Keratinocyte (primary cell): ENCODE measurements around the gene NAA35. TPM values are rescaled to one million over a fixed set of nuclear protein-coding genes. Genes with fewer than 3 reads are reported as not detected.

Experiments
- DNase-seq: peaks from one replicate; pipeline ENCODE4 v3.0.0-alpha.2; 2011; ENCODE audit warnings: low read depth, missing footprints, low spot score
- FAIRE-seq: peaks from 2 replicates; lab custom pipeline; 2011; peaks lifted over from hg19 to GRCh38; lab: Jason Lieb, UNC
- H2AFZ ChIP-seq: 2 replicates; pipeline ENCODE4 v1.6.0; 2012; ENCODE audit warnings: low read length, control low read depth, inconsistent platforms; ENCODE audit not compliant: control insufficient read depth
- H3K27ac ChIP-seq: 2 replicates; pipeline ENCODE4 v1.5.1; 2011; ENCODE audit warnings: low read length; ENCODE audit not compliant: control insufficient read depth, insufficient read depth
- H3K27me3 ChIP-seq: 3 replicates; pipeline ENCODE4 v1.6.0; 2011; ENCODE audit warnings: low read length; ENCODE audit not compliant: control insufficient read depth, insufficient read depth; ENCODE audit errors: extremely low read depth
- H3K36me3 ChIP-seq, 2 experiments: 2 replicates in 1 of 2; 3 replicates in 1 of 2; pipeline ENCODE4 v1.5.1; 2011; ENCODE audit warnings: low read length in 2 of 2, mild to moderate bottlenecking in 1 of 2; ENCODE audit not compliant: control insufficient read depth in 2 of 2, insufficient read depth in 2 of 2; ENCODE audit errors: extremely low read depth in 1 of 2
- H3K4me1 ChIP-seq: 3 replicates; pipeline ENCODE4 v1.5.1; 2011; ENCODE audit warnings: low read length; ENCODE audit not compliant: control insufficient read depth, insufficient read depth; ENCODE audit errors: extremely low read depth
- H3K4me2 ChIP-seq: 3 replicates; pipeline ENCODE4 v1.6.0; 2011; ENCODE audit warnings: low read depth, low read length; ENCODE audit not compliant: control insufficient read depth, insufficient read depth; ENCODE audit errors: extremely low read depth
- H3K4me3 ChIP-seq, 3 experiments: fragments of 200-600 bp in 1 of 3; sonication (generic) in 1 of 3; 2 replicates in 2 of 3; 3 replicates in 1 of 3; pipeline ENCODE4 v1.5.1; 2011 to 2016; ENCODE audit warnings: low read length in 3 of 3, mild to moderate bottlenecking in 3 of 3, control low read depth in 2 of 3, inconsistent platforms in 1 of 3, low read depth in 1 of 3, mixed read lengths in 1 of 3, mixed run types in 1 of 3, moderate library complexity in 1 of 3; ENCODE audit not compliant: control insufficient read depth in 2 of 3, insufficient read depth in 2 of 3; ENCODE audit errors: extremely low read depth in 1 of 3
- H3K79me2 ChIP-seq: 2 replicates; pipeline ENCODE4 v1.6.0; 2012; ENCODE audit warnings: low read length; ENCODE audit not compliant: control insufficient read depth, insufficient read depth
- H3K9ac ChIP-seq: 3 replicates; pipeline ENCODE4 v1.6.0; 2011; ENCODE audit warnings: low read length; ENCODE audit not compliant: control insufficient read depth, insufficient read depth; ENCODE audit errors: extremely low read depth
- H3K9me1 ChIP-seq: 3 replicates; pipeline ENCODE4 v1.6.0; 2011; ENCODE audit warnings: low read length; ENCODE audit not compliant: control insufficient read depth, insufficient read depth; ENCODE audit errors: extremely low read depth
- H3K9me3 ChIP-seq: 2 replicates; pipeline ENCODE4 v1.5.1; 2012; ENCODE audit warnings: low read depth, low read length; ENCODE audit not compliant: control insufficient read depth
- H4K20me1 ChIP-seq: 3 replicates; pipeline ENCODE4 v1.6.0; 2011; ENCODE audit warnings: low read length; ENCODE audit not compliant: control insufficient read depth, insufficient read depth; ENCODE audit errors: extremely low read depth
- EZH2 ChIP-seq: IDR thresholded peaks from one replicate; pipeline ENCODE4 v1.6.1; 2012; ENCODE audit warnings: inconsistent platforms, mild to moderate bottlenecking, low read length, moderate library complexity
- dilution Hi-C: fragments of 300-500 bp; cut with MboI; formaldehyde crosslinking; loops from one replicate; pipeline ENCODE4 v1.7.0; 2020; ENCODE audit warnings: low sequenced_read_pairs; ENCODE audit not compliant: extremely low pct_ligation_motif_present
- polyA plus RNA-seq, 5 experiments: library from polyadenylated mRNA; depleted of rRNA in 3 of 5; stranded (reverse) in 3 of 5; stranded (forward) in 1 of 5; unstranded in 1 of 5; fragments of >200 nt; gene quantifications; 1 replicate in 1 of 5; 2 replicates in 3 of 5; 3 replicates in 1 of 5; pipeline versions ENCODE4 v1.2.1 to v1.2.3, GENCODE V29; 2011 to 2012; ENCODE audit warnings: missing spikeins in 2 of 5, low read depth in 1 of 5, low replicate concordance in 1 of 5
- TF ChIP-seq, protein P1 (sequence below), 3 experiments: IDR thresholded peaks in 1 of 3; conservative IDR thresholded peaks in 1 of 3; optimal IDR thresholded peaks in 1 of 3; 2 replicates in 2 of 3; 3 replicates in 1 of 3; pipeline versions ENCODE3 to v1.5.1; 2011; ENCODE audit warnings: low read length in 3 of 3, mild to moderate bottlenecking in 3 of 3, moderate library complexity in 2 of 3, control low read depth in 1 of 3, inconsistent platforms in 1 of 3; ENCODE audit not compliant: insufficient read depth in 2 of 3; ENCODE audit errors: extremely low read depth in 1 of 3

The NAA35 gene
- polyA plus RNA-seq, 1 donor (not counting 4 experiments of a cell fraction or from before 2014, with no cell fraction given) = 33.8 TPM

DNA sequence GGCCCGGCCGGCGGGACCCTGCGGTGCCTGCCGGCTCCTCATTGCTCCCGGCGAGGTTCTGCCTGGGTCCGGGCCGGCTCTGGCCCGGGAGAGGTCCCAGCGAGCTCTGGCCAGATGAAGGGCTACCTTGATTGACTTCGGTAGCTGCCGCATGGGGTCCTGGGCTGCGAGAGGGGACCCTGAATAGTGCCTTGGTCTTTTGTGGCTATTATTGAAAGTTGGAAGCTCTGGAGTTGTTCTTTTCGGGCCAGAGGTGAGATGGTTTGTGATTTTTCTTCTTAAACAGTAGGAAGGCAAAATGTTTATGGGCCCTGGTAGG, 635 bp downstream of the NAA35 start:
- FAIRE-seq (no peak), DNase-seq (no peak)
- Histone ChIP-seq H3K9ac (peak overlapping the region; percentile 92), H3K9me3 (no peaks in the 10 kb centered on the region), H3K4me3 (peak overlapping the region; percentile 93 to 99 (median 99)), H3K4me2 (peak overlapping the region; percentile 97), H2AFZ (peak overlapping the region; percentile 88), H3K27me3 (no peaks in the 10 kb centered on the region), H3K4me1 (peaks cover 6% of the 10 kb centered on the region), H3K9me1 (no peaks in the 10 kb centered on the region), H3K79me2 (peaks cover 55% of the 10 kb centered on the region), H3K27ac (peak overlapping the region; percentile 82), H3K36me3 (peaks cover 6 to 19% of the 10 kb centered on the region in 2 experiments), H4K20me1 (peaks cover 2% of the 10 kb centered on the region)
- dilution Hi-C loops = no loop called here
- no peak for TF ChIP-seq EZH2
- TF ChIP-seq, protein P1, sequence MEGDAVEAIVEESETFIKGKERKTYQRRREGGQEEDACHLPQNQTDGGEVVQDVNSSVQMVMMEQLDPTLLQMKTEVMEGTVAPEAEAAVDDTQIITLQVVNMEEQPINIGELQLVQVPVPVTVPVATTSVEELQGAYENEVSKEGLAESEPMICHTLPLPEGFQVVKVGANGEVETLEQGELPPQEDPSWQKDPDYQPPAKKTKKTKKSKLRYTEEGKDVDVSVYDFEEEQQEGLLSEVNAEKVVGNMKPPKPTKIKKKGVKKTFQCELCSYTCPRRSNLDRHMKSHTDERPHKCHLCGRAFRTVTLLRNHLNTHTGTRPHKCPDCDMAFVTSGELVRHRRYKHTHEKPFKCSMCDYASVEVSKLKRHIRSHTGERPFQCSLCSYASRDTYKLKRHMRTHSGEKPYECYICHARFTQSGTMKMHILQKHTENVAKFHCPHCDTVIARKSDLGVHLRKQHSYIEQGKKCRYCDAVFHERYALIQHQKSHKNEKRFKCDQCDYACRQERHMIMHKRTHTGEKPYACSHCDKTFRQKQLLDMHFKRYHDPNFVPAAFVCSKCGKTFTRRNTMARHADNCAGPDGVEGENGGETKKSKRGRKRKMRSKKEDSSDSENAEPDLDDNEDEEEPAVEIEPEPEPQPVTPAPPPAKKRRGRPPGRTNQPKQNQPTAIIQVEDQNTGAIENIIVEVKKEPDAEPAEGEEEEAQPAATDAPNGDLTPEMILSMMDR (optimal IDR thresholded peaks at IDR 0.05 in 1 of 3, IDR thresholded peaks at IDR 0.05 in 1 of 3, conservative IDR thresholded peaks at IDR 0.05 in 1 of 3; ENCODE audit: extremely low read depth in 1 of 3, insufficient read depth in 2 of 3, low read length in 3 of 3) = no peak

DNA sequence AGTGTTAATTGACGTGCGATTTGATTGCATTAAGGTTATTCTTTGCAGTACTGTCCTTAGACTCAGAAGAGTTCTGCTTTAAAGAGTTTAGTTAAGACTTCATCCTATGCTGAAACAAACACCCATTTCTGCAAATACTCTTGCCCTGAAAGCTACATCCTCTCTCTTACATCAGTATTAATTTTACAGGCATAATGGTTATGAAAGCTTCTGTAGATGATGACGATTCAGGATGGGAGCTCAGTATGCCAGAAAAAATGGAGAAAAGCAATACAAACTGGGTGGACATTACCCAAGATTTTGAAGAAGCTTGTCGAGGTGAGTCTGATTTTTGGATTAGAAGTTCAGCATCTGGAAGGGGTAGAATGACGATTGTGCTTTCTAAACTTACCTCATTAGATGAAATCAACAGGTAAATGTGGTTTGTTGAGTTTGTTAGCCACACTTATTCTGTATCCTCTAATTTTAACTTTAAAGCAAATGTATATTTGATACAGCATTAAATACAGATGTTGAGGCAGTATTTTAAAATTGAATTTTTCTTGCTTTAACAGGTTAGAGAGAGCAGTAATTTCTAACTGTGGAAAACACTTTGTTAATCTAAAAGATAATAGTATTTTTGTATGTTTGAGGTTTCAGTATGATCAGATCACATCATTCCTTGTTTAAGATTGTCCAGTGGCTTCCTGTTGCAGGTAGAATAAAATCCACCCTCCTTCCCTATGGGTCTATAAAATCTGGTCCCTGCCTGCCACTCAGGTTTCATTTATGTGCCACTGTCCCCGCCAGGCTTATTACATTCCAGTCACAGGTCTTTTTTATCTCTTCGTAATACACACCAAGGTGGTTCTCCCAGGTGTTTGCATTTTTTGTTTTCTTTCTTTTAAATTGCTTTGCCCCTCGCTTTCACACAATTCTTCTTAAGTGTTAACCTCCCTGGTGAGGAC, 1.3 kb downstream of the NAA35 start:
- peak overlapping the region; percentile 92 for H3K9ac ChIP-seq
- H3K9me1 ChIP-seq = no peaks in the 10 kb centered on the region
- no peaks in the 10 kb centered on the region for H3K27me3 ChIP-seq
- H3K9me3 ChIP-seq = no peaks in the 10 kb centered on the region
- peak overlapping the region; percentile 97 for H3K4me2 ChIP-seq
- peaks cover 2% of the 10 kb centered on the region for H4K20me1 ChIP-seq
- peaks cover 7 to 22% of the 10 kb centered on the region in 2 experiments for H3K36me3 ChIP-seq
- peaks cover 61% of the 10 kb centered on the region for H3K79me2 ChIP-seq
- no peak for FAIRE-seq
- peaks cover 6% of the 10 kb centered on the region for H3K4me1 ChIP-seq
- TF ChIP-seq, protein P1 (optimal IDR thresholded peaks at IDR 0.05 in 1 of 3, IDR thresholded peaks at IDR 0.05 in 1 of 3, conservative IDR thresholded peaks at IDR 0.05 in 1 of 3; ENCODE audit: extremely low read depth in 1 of 3, insufficient read depth in 2 of 3, low read length in 3 of 3) = no peak
- TF ChIP-seq EZH2 = no peak
- DNase-seq = no peak
- peak overlapping the region; percentile 93 to 99 (median 99) for H3K4me3 ChIP-seq
- peak overlapping the region; percentile 82 for H3K27ac ChIP-seq
- peak overlapping the region; percentile 88 for H2AFZ ChIP-seq
- dilution Hi-C loops = no loop called here
